ENCODE measurements around the gene SULF2. TPM values are rescaled to one million over a fixed set of nuclear protein-coding genes. Genes with fewer than 3 reads are reported as not detected.
A peak's percentile ranks its signal among the peaks of the same experiment; 100 is the strongest.

SULF2 gene
- total and polyA plus RNA-seq, 4 donors = 78.8 to 350 (median 212) TPM

DNA sequence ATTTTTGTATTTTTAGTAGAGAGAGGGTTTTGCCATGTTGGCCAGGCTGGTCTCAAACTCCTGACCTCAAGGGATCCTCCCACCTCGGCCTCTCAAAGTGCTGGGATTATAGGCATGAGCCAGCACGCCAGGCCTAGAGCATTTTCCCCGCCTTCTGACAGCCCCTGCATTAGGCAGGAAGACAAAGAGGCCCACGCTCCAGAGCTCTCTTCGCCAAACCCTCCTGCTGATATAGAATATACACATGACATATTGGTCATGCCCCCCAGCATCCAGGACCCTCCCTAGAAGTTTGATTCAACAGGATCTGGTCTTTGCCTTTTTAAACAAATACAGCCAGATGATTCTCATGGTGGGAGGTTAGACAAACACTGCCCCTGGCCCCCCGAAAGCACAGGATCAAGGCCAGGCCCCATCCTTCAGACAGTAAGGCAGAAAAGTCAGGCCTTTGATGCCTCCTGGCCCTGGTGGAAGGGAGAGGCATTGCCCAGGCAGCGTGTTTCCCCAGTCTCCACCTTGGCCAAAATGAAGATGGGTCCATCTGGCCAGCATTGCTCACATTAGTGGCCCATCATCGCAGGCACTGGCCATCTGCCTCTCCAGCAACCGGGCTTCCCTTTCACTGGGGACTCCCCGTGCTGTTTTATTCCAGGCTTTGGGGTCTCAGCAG, 4.4 kb downstream of the SULF2 start:
- H3K4me3 ChIP-seq (ENCODE audit: low read depth, low read length) = no peak overlapping the region
- peaks cover 53% of the 10 kb centered on the region for H3K4me1 ChIP-seq (ENCODE audit: control insufficient read depth, insufficient read depth, low read length)
- no peaks in the 10 kb centered on the region for H3K9me3 ChIP-seq (ENCODE audit: control insufficient read depth, insufficient read depth, low read length)
- H3K27ac ChIP-seq (ENCODE audit: low read depth, low read length) = no peak overlapping the region
- DNase-seq (ENCODE audit: low read depth in 4 of 6, low spot score in 6 of 6) = peak in 1 of 6 donors; percentile 57
- H3K27me3 ChIP-seq (ENCODE audit: control insufficient read depth, insufficient read depth, low read length) = peaks cover 16% of the 10 kb centered on the region
- WGBS (ENCODE audit: insufficient coverage) = 75% methylated on average over 10 of the region's 10 CpGs
- H3K36me3 ChIP-seq (ENCODE audit: control insufficient read depth, insufficient read depth, low read length) = peaks cover 7% of the 10 kb centered on the region

DNA sequence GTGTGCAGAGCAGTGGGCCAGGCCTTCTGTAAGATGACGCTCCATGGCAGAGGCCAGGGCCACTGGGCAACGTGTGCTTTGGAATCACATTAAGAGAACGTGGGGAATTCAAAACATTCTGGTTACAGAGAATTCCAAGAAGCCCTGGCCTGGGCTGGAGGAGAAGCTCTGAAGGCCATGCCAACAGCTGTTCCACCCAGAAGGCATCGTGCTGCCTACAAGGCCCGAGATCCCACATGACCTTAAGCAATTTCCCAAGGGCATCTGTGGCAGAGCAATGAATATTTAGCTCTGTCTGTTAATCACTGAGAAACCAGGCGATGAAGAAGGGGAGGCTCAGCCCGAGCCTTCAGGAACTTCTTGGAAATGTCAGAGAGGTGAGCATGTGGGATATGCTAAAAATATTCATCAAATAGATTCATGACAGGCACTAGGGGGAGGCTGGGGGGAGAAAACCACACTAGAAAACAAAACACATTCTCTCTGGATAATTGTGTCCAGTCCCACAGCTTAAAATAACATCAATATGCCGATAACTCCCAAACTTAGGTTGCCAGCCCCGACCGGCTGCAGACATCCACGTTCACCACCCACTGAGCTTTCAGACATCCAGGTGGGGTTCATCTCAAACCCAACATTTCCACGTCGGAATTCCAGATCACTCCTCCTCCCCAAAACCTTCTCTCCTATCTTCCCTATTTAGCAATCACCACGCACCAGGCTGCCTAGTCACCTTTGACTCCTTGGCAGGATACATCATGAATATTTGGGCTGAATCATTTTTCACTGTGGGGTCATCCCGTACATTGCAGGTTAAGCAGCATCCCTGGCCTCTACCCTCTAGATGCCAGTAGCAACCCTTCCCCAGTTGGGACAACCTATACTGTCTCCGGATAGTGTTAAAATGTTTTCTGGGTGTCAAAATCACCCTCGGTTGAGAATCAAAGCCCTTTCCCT, 6.6 kb downstream of the SULF2 start:
- Histone ChIP-seq H3K4me3 (ENCODE audit: low read depth, low read length) (no peak overlapping the region), H3K36me3 (ENCODE audit: control insufficient read depth, insufficient read depth, low read length) (peaks cover 7% of the 10 kb centered on the region), H3K27me3 (ENCODE audit: control insufficient read depth, insufficient read depth, low read length) (peaks cover 12% of the 10 kb centered on the region), H3K9me3 (ENCODE audit: control insufficient read depth, insufficient read depth, low read length) (no peaks in the 10 kb centered on the region), H3K27ac (ENCODE audit: low read depth, low read length) (no peak overlapping the region), H3K4me1 (ENCODE audit: control insufficient read depth, insufficient read depth, low read length) (peaks cover 54% of the 10 kb centered on the region)
- DNase-seq (ENCODE audit: low read depth in 4 of 6, low spot score in 6 of 6) = no peak
- 77% methylated on average over 14 of the region's 17 CpGs for WGBS (ENCODE audit: insufficient coverage)

DNA sequence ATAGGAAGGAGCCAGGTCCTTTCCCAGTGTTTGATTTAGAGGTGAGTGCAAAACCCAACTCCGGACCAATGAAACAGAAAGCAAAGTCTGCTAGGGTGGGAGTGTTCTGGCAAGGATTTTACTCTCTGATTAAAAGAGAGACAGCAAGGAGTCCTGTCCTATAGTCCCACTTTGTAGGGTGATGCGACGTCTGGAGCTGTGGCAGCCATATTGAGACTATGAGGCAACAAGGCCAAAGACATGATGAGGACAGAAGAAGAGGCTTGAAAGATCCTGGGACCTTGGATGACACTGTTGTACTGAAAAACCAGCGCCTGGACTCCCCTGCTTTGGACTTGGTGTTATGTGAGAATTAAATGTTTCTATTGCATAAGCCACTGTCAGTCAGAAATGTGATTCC, 8.1 kb downstream of the SULF2 start:
- 95% methylated on average over 3 of the region's 4 CpGs for WGBS (ENCODE audit: insufficient coverage)

DNA sequence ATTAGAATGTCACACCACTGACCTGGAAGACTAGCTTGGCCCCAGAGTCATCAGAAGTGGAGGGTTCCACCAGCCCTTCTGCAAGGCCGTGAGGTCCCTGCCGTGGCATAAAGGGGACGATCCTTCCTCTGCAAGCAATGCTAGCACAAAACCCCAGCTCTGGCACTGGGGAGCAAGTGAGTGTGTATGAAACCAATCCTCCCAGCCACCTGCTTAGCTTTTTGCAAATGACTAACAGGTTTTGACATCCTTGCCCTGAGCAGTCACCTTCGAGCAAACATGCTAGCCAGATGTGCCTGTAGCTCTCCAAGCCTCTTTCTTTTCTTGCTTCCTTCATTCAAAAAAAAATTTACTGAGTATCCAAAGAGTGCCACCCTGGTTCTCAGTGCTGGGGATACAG, 8.6 kb downstream of the SULF2 start:
- DNase-seq (ENCODE audit: low read depth in 4 of 6, low spot score in 6 of 6) = no peak
- H3K27ac ChIP-seq (ENCODE audit: low read depth, low read length) = no peak overlapping the region
- no peak overlapping the region for H3K4me3 ChIP-seq (ENCODE audit: low read depth, low read length)
- 64% methylated on average over 1 of the region's 4 CpGs for WGBS (ENCODE audit: insufficient coverage)
- peaks cover 44% of the 10 kb centered on the region for H3K4me1 ChIP-seq (ENCODE audit: control insufficient read depth, insufficient read depth, low read length)
- H3K9me3 ChIP-seq (ENCODE audit: control insufficient read depth, insufficient read depth, low read length) = no peaks in the 10 kb centered on the region
- H3K27me3 ChIP-seq (ENCODE audit: control insufficient read depth, insufficient read depth, low read length) = peaks cover 3% of the 10 kb centered on the region
- peaks cover 3% of the 10 kb centered on the region for H3K36me3 ChIP-seq (ENCODE audit: control insufficient read depth, insufficient read depth, low read length)

More for the DNA sequence above, 8.1 kb downstream of the SULF2 start:
- no peaks in the 10 kb centered on the region for H3K9me3 ChIP-seq (ENCODE audit: control insufficient read depth, insufficient read depth, low read length)
- H3K4me1 ChIP-seq (ENCODE audit: control insufficient read depth, insufficient read depth, low read length) = peaks cover 49% of the 10 kb centered on the region
- peaks cover 4% of the 10 kb centered on the region for H3K36me3 ChIP-seq (ENCODE audit: control insufficient read depth, insufficient read depth, low read length)
- peaks cover 5% of the 10 kb centered on the region for H3K27me3 ChIP-seq (ENCODE audit: control insufficient read depth, insufficient read depth, low read length)
- DNase-seq (ENCODE audit: low read depth in 4 of 6, low spot score in 6 of 6) = no peak
- H3K4me3 ChIP-seq (ENCODE audit: low read depth, low read length) = no peak overlapping the region
- no peak overlapping the region for H3K27ac ChIP-seq (ENCODE audit: low read depth, low read length)

DNA sequence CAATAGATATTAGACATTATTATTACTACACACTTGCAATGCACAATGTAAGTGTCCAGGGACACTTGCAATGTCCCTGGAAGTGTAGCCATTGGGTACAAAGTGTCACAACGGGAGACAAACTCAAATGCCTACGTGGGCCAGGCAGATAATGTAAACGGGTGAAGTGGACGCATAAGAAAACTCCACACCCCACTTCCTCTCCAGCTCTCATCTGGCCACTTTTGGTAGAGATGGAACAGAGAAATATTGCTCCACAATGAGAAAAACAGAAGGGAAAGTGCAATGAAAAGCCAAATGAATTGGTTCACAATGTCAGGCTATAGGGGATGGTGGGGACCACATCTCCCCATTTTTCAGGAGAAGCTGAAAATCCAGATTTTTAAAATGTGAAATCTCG, 9.4 kb downstream of the SULF2 start:
- no peak for DNase-seq (ENCODE audit: low read depth in 4 of 6, low spot score in 6 of 6)
- Histone ChIP-seq H3K4me3 (ENCODE audit: low read depth, low read length) (no peak overlapping the region), H3K27ac (ENCODE audit: low read depth, low read length) (no peak overlapping the region), H3K4me1 (ENCODE audit: control insufficient read depth, insufficient read depth, low read length) (peaks cover 42% of the 10 kb centered on the region), H3K36me3 (ENCODE audit: control insufficient read depth, insufficient read depth, low read length) (peaks cover 3% of the 10 kb centered on the region), H3K27me3 (ENCODE audit: control insufficient read depth, insufficient read depth, low read length) (peaks cover 1% of the 10 kb centered on the region), H3K9me3 (ENCODE audit: control insufficient read depth, insufficient read depth, low read length) (no peaks in the 10 kb centered on the region)
- 100% methylated on average over 1 of the region's 5 CpGs for WGBS (ENCODE audit: insufficient coverage)

DNA sequence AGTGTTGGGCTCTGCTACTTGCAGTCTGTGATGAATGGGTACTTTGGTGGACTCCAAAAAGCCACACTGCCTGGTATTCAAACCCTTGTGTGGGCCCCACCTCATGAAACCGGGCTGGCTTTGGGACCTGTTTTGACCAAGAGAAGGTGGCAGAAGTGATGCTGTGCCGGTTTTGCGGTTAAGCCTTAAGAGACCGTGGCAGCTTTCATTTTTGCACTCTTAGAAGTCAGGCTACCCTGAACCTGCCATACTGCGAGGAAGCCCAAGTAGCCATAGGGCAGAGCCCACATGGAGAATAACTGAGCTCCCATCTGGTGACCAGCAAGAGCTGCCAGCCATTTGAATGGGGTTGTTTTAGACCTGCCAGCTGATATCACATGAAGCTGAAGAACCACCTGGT, 10.2 kb downstream of the SULF2 start:
- H3K27ac ChIP-seq (ENCODE audit: low read depth, low read length) = no peak overlapping the region
- H3K4me3 ChIP-seq (ENCODE audit: low read depth, low read length) = no peak overlapping the region
- WGBS (ENCODE audit: insufficient coverage) = 93% methylated on average over 5 of the region's 5 CpGs
- H3K4me1 ChIP-seq (ENCODE audit: control insufficient read depth, insufficient read depth, low read length) = peaks cover 34% of the 10 kb centered on the region
- peaks cover 6% of the 10 kb centered on the region for H3K36me3 ChIP-seq (ENCODE audit: control insufficient read depth, insufficient read depth, low read length)
- no peak for DNase-seq (ENCODE audit: low read depth in 4 of 6, low spot score in 6 of 6)
- no peaks in the 10 kb centered on the region for H3K9me3 ChIP-seq (ENCODE audit: control insufficient read depth, insufficient read depth, low read length)
- no peaks in the 10 kb centered on the region for H3K27me3 ChIP-seq (ENCODE audit: control insufficient read depth, insufficient read depth, low read length)

DNA sequence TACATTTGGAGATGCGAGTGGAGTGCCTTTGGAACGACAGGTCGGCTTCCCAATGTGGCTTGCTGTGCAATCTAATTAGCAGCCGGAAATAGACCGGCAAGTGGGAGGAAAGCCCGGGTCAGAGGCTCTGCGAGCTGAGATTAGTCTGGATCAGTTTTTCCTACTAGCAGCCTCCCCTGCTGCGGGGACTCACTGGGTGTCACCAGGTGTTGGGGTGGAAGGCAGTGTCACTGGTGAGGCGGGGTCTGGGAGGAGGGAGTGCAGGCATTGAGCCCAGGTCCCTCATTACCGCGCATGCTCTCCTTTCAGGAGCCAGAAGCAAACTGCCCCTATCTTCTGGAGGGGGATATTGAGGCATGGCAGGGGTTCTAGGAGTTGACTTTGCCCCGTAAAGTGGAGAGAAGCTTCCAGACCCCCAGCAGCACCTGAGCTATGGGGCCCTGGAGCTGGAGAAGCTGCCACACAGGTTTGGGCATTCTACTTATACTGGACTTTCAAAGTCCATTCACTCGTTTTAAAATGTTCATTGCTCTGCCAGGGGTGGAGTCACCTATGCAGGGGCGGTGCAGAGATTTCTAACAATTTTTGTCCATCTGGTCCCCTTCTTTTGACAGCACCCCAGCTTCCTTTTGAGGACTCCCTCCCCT, 11.0 kb downstream of the SULF2 start:
- Histone ChIP-seq H3K27me3 (ENCODE audit: control insufficient read depth, insufficient read depth, low read length) (no peaks in the 10 kb centered on the region), H3K4me1 (ENCODE audit: control insufficient read depth, insufficient read depth, low read length) (peaks cover 33% of the 10 kb centered on the region), H3K4me3 (ENCODE audit: low read depth, low read length) (no peak overlapping the region), H3K9me3 (ENCODE audit: control insufficient read depth, insufficient read depth, low read length) (no peaks in the 10 kb centered on the region), H3K36me3 (ENCODE audit: control insufficient read depth, insufficient read depth, low read length) (peaks cover 8% of the 10 kb centered on the region), H3K27ac (ENCODE audit: low read depth, low read length) (peak overlapping the region; percentile 55)
- 41% methylated on average over 11 of the region's 14 CpGs for WGBS (ENCODE audit: insufficient coverage)
- DNase-seq (ENCODE audit: low read depth in 4 of 6, low spot score in 6 of 6) = peak in 1 of 6 donors; percentile 38

DNA sequence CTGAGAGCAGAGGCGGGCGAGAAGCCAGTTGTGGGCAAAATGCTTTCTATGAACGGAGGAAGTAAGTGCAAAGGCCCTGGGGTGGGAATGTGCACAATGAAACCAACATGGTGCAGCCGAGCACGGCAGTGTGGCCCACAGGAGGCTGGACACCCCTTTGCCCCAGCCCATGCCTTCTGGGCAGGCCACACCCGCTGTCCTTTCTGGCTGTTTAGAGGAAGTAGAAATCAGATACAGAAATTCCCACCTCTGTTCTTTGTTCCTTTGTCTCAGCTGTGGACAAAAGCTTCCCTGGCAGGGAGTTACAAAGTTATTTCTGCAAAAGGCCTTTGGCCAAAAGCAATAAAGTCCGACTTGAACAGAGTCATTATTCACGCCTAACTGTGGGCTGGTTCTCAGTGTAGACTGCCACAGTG, 11.9 kb downstream of the SULF2 start:
- DNase-seq (ENCODE audit: low read depth in 4 of 6, low spot score in 6 of 6) = peak in 2 of 6 donors; percentile 64 to 67
- Histone ChIP-seq H3K4me3 (ENCODE audit: low read depth, low read length) (no peak overlapping the region), H3K27ac (ENCODE audit: low read depth, low read length) (peak overlapping the region; percentile 55), H3K36me3 (ENCODE audit: control insufficient read depth, insufficient read depth, low read length) (peaks cover 8% of the 10 kb centered on the region), H3K27me3 (ENCODE audit: control insufficient read depth, insufficient read depth, low read length) (no peaks in the 10 kb centered on the region), H3K9me3 (ENCODE audit: control insufficient read depth, insufficient read depth, low read length) (no peaks in the 10 kb centered on the region), H3K4me1 (ENCODE audit: control insufficient read depth, insufficient read depth, low read length) (peaks cover 36% of the 10 kb centered on the region)
- 51% methylated on average over 8 of the region's 8 CpGs for WGBS (ENCODE audit: insufficient coverage)

DNA sequence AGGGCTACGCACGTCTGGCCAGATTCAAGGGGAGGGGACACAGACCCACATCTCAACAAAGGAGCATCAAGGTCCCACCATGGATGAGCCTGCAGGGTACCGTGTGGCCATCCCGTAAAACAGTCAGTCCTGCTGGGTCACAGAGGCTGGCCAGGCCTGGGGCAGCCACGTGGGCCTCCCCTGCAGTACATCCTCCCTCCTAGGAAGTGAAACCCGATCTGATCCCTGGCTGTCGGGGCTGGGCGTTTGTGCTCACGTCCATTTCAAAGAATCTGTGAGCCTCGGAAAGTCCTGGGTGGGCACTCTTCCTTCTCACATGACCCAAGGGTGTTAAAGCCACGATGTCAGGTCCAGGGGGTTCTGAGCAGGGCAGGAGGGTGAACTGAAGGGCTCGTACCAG, 14.3 kb downstream of the SULF2 start:
- Histone ChIP-seq H3K27ac (ENCODE audit: low read depth, low read length) (no peak overlapping the region), H3K4me1 (ENCODE audit: control insufficient read depth, insufficient read depth, low read length) (peaks cover 32% of the 10 kb centered on the region), H3K36me3 (ENCODE audit: control insufficient read depth, insufficient read depth, low read length) (peaks cover 8% of the 10 kb centered on the region), H3K27me3 (ENCODE audit: control insufficient read depth, insufficient read depth, low read length) (peaks cover under 1% of the 10 kb centered on the region), H3K9me3 (ENCODE audit: control insufficient read depth, insufficient read depth, low read length) (no peaks in the 10 kb centered on the region), H3K4me3 (ENCODE audit: low read depth, low read length) (no peak overlapping the region)
- 65% methylated on average over 10 of the region's 12 CpGs for WGBS (ENCODE audit: insufficient coverage)
- no peak for DNase-seq (ENCODE audit: low read depth in 4 of 6, low spot score in 6 of 6)

All from spinal cord (tissue), 10 donors.